PFSK-1 (cell line): ENCODE measurements around the gene ISOC1.

Experiments used
- FOXP2 ChIP-seq: optimal IDR thresholded peaks from 2 replicates; pipeline ENCODE3; 2011; ENCODE audit warnings: borderline replicate concordance, control low read depth, inconsistent platforms; ENCODE audit not compliant: insufficient read depth; ENCODE audit errors: extremely low read length, extremely low read depth
- POLR2AphosphoS5 ChIP-seq: IDR thresholded peaks from 2 replicates; pipeline ENCODE4 v1.6.1; 2012; ENCODE audit warnings: low read depth, mild to moderate bottlenecking, control low read depth, low read length, moderate library complexity
- SIN3A ChIP-seq: IDR thresholded peaks from 2 replicates; pipeline ENCODE4 v1.6.1; 2012; ENCODE audit warnings: mild to moderate bottlenecking, low read length, moderate library complexity, borderline replicate concordance; ENCODE audit not compliant: insufficient read depth
- TAF1 ChIP-seq: IDR thresholded peaks from 2 replicates; pipeline ENCODE4 v1.6.1; 2012; ENCODE audit warnings: low read length, control low read depth, borderline replicate concordance; ENCODE audit not compliant: insufficient read depth
- TF ChIP-seq, protein P1 (sequence below), 2 experiments: IDR thresholded peaks; 2 replicates each; pipeline versions ENCODE4 v1.6.1 to v1.8.0; 2011 to 2012; ENCODE audit warnings: low read depth in 2 of 2, low read length in 2 of 2, control low read depth in 1 of 2, inconsistent platforms in 1 of 2, mild to moderate bottlenecking in 1 of 2, moderate library complexity in 1 of 2; ENCODE audit not compliant: insufficient read depth in 1 of 2

Gene ISOC1

DNA sequence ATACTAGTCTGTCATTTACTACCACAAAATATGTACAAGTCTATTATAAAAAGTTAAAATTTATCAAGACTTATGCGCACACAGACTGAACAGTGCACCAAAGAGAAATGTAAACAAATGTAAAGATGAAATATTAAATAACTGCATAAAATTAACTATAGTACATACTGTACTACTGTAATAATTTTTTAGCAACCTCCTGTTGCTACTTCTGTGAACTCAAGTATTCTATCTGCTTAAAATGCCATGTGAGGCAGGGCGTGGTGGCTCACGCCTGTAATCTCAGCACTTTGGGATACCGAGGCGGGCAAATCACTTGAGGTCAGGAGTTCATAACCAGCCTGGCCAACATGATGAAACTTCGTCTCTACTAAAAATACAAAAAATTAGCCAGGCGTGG is 13.8 kb upstream of the ISOC1 start:
- no peak for TF ChIP-seq POLR2AphosphoS5
- TF ChIP-seq, protein P1, sequence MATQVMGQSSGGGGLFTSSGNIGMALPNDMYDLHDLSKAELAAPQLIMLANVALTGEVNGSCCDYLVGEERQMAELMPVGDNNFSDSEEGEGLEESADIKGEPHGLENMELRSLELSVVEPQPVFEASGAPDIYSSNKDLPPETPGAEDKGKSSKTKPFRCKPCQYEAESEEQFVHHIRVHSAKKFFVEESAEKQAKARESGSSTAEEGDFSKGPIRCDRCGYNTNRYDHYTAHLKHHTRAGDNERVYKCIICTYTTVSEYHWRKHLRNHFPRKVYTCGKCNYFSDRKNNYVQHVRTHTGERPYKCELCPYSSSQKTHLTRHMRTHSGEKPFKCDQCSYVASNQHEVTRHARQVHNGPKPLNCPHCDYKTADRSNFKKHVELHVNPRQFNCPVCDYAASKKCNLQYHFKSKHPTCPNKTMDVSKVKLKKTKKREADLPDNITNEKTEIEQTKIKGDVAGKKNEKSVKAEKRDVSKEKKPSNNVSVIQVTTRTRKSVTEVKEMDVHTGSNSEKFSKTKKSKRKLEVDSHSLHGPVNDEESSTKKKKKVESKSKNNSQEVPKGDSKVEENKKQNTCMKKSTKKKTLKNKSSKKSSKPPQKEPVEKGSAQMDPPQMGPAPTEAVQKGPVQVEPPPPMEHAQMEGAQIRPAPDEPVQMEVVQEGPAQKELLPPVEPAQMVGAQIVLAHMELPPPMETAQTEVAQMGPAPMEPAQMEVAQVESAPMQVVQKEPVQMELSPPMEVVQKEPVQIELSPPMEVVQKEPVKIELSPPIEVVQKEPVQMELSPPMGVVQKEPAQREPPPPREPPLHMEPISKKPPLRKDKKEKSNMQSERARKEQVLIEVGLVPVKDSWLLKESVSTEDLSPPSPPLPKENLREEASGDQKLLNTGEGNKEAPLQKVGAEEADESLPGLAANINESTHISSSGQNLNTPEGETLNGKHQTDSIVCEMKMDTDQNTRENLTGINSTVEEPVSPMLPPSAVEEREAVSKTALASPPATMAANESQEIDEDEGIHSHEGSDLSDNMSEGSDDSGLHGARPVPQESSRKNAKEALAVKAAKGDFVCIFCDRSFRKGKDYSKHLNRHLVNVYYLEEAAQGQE (IDR thresholded peaks at IDR 0.05; ENCODE audit: insufficient read depth in 1 of 2, low read depth in 2 of 2, low read length in 2 of 2), result no peak
- no peak for TF ChIP-seq FOXP2
- no peak for TF ChIP-seq SIN3A
- no peak for TF ChIP-seq TAF1

DNA sequence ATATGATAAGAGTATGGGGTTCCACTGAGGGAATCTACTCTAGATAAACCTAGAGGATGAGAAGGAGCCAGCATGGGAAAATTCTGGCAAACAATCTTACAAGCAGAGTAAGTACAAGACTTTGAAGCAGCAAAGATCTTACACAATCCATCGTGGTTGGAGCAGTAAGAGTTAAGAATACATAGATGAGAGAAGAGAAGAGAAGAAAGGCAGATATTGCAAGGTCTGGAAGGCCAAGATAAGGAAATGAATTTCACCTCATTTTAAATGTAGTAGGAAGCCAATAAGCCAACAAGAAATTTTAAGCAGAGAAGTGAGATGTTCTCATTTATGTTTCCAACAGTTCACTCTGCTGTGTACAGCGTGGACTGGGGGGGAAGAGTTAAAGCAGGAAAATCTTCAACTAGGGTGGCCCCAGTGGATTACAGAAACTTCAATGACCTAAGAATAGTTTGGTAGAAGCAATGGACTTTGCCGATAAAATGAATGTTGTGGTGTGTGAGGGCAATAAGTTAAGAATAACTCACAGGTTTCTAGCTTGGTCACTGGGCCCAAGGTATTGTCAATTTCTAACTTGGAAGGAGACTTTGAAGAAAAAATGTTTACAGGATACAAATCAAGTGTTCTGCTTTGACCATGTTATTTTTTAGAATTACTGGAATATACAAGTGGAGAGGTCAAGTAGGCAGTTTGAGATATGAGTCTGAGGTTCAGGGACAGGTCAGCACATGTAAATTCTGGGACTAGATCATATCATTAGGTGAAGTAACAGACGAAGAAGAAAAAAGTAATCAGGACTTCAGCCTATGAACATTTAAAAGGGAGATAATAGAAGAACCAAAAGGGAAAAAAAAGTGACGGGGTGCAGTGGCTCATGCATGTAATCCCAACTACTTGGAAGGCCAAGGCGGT is 12.1 kb upstream of the ISOC1 start:
- TF ChIP-seq SIN3A, result no peak
- TF ChIP-seq, protein P1 (IDR thresholded peaks at IDR 0.05; ENCODE audit: insufficient read depth in 1 of 2, low read depth in 2 of 2, low read length in 2 of 2), result no peak
- no peak for TF ChIP-seq POLR2AphosphoS5
- TF ChIP-seq TAF1, result no peak
- no peak for TF ChIP-seq FOXP2

DNA sequence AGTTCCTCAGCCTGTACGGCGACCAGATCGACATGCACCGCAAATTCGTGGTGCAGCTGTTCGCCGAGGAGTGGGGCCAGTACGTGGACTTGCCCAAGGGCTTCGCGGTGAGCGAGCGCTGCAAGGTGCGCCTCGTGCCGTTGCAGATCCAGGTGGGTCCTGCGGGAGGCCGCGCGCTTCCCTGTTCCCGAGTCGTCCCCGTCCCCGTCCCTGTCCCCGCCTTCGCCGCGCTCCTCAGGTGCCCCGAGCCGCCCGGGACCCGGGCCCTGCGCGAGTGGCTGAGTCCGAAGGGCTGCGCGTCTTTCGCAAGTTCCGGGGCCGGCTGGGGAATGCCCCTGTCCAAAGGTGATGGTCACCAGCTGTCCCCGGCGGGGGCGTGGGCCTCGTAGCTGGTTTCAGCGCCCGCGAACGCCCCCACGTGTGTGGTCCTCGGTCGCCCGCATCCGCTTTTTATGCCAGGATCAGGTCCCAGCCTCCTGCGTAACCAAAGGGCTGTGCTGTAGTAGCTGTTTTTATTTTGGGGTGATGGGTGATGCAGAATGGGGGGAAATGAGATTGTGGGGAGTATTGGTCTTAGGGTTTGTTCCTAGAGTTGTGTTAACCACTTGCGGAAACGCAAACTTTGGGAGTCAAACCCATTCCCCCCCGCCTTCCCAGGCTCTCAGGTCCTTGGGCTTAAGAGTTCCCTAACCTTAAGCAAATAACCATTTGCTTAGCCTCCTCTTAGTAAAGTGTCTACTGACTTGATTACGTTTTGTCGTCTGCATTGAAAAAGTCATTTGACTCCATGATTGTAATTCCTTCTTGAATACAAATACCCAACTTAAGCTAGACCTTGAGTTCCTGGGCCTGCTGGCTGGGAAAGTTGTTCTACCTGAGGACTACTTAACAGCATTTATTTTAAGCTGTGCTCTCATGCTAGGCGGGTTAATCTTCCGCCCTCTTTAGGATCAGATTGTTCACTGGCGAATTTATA is 663 bp downstream of the ISOC1 start:
- TF ChIP-seq TAF1, result no peak
- TF ChIP-seq FOXP2, result no peak

DNA sequence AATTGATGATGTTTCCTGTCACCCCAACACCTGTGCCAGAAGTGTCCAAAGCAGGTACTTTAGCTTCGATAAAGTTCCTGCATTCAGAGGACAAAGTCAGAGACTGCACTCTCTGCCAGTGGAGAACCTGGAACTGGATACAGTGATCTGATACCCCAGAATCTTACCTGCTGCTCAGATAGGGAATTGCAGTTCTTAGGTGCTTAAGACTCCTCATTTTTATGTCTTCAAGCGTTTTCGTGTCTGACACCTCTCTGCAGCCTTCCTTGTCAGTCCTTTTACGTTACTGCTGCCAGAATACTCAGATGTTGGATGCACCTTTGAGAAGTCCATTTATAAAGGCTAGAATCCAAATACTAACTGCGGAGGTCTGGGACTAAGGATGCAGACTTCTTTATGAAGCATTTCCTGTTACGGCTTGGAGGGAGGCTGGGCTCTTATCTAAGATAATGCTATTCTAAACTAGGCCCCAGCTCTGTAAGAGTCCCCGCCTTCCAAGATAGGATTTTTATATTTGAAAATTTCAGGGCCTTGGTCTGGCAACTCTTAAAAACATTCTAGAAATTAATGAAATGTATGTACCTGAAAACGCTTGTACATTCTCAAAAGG is 1.9 kb downstream of the ISOC1 start:
- TF ChIP-seq SIN3A (no peak), FOXP2 (no peak), POLR2AphosphoS5 (no peak), TAF1 (no peak)
- TF ChIP-seq, protein P1 (IDR thresholded peaks at IDR 0.05; ENCODE audit: insufficient read depth in 1 of 2, low read depth in 2 of 2, low read length in 2 of 2), result no peak

DNA sequence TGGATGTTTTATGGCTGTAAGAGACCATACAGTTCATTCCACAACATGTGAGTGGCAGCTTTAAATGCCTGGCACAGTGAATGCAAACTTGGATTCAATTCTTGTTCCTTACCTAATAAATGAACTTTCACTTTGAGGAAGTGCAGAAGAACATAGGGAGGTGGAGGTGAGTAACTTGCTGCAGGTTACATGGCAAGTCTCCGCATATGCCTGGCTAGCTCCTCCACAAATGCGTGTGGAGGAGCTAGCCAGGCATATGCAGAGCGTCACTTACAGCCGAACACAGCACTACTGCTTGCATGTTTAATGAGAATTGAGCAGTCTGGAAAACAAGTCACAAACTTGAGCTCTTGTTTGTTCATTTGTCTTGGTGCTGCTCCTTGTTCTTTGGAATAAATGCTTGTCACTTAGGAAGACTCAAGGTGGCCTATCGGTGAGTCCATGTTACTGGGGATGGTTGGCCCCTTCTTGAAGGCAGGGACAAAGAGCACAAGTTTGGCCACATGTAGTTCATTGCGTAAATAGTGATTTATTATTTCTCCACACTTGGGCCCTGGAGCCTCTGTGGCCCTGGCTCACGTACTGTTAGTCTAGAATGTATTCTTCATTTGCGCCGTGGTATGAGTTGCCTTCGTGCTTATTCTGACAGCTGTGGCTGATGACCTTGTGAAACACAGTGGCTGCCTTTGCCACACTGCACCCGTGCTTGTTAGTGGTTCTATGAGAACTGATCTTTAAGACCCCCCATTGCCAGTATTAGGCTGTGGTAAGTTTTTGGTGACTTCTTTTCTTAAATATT is 3.1 kb downstream of the ISOC1 start:
- no peak for TF ChIP-seq TAF1
- no peak for TF ChIP-seq FOXP2
- TF ChIP-seq SIN3A, result no peak
- TF ChIP-seq, protein P1 (IDR thresholded peaks at IDR 0.05; ENCODE audit: insufficient read depth in 1 of 2, low read depth in 2 of 2, low read length in 2 of 2), result no peak
- no peak for TF ChIP-seq POLR2AphosphoS5
